NT2/D1 (cell line): ENCODE data around the gene P2RY14.

ENCODE experiments used
- SUZ12 ChIP-seq: IDR thresholded peaks from 2 replicates; pipeline ENCODE4 v1.6.1; 2011; ENCODE audit not compliant: insufficient read length, insufficient read depth; ENCODE audit errors: extremely low read depth
- YY1 ChIP-seq: IDR thresholded peaks from 2 replicates; pipeline ENCODE4 v1.6.1; 2011; ENCODE audit not compliant: insufficient read length, insufficient read depth
- ZNF274 ChIP-seq: IDR thresholded peaks from 2 replicates; pipeline ENCODE4 v1.6.1; 2011; ENCODE audit warnings: mild to moderate bottlenecking, low read depth, low read length

GRCh38 chr3:151228666-151229040 is 49.7 kb downstream of the P2RY14 start:
- TF ChIP-seq YY1, result no peak
- TF ChIP-seq ZNF274, result no peak
- no peak for TF ChIP-seq SUZ12
